NCI-H1930 (cell line): Measurements from ENCODE around the gene C4orf50.

Experiments used
- DNase-seq, 2 experiments: peaks; one replicate each; lab custom pipeline; 2025; lab: John Stamatoyannopoulos, UW

The C4orf50 gene

DNA sequence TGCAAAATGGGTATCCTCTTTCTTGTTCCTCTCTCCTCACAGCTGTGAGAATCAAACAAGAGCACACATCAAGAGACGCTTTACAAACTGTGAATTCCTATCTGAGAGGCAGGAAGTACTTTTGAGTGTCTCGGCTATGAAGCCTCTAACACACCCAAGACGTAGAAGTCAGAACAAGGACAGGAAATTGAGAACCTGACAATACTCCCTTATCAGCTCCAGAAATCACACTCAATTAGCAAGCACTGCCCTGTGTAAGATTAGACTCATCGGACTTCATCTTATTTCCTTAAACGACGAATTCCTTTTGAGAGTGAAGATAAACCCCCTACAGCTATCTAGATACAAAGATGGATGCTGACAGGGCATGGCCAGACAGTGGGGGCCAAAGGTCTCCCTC is 74.7 kb downstream of the C4orf50 start:
- DNase-seq, result no peak

DNA sequence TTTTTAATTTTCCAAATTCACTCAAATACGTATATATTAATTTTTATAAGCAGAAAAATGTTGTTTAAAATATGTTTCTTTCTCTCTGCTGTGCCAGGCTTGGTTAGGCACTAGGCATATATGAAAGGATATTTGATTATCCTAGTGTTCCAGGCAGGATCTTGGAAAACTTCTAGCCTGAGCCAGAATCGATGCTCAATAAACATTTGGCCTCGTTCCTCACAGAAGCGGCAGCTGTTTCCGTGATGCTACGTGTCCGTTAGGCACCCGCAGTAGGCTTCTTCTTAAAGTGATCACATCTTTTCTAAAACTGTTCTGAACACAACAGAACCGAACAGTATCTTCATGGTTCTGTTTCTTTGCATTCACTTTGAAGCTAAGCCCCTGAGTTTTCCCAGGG is 75.3 kb downstream of the C4orf50 start:
- no peak for DNase-seq

DNA sequence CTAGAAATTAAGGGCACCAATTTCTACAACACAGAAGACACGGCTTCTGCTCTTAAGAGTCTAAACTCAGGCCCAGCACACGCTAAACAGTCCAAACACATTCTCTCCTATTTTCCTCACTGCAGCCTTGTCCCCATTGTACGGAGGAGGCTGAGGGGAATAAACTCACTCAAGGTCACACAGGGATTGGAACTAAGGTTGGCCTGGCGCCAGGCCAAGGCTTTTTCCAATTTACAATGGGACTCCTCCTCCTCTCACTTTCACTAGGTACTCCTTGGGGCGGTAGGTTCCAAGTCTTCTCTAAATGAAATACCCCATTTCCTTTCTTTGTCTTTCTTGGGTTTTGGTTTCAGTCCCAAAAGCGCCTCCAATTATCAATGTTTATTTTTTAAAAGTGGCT is 76.6 kb downstream of the C4orf50 start:
- DNase-seq, result no peak

DNA sequence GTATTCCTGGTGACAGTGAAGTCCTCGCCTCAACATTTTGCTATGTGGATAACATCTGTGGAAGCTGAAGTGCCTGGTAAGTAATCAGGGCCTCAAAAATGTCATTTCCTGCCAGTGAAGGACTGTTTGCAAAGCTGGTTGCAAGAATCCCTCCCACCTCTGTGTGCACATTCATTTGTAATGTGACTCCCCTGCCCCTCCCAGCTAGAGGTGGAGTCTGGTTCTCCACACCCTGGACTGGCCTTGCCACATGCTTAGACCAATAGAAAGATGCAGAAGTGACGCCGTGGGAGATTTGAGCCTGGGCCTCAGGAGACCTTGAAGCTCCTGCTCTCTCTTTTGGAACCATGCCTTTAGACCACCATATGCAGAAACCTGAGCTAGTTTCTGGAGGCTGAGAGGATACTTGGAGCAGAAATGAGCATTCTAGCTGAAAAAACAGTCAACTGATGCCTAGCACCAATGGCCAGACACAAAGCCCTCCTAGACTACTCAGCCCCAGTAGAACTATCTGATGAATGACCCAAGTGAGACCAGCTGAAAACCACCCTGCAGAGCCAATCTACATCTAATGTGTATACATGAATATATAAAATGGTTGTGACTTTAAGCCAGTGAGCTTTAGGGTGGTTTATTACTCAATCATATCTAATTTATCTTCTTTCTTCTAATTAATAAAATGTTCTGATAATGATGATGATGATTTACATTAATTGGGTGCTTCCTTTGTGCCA is 77.6 kb downstream of the C4orf50 start:
- no peak for DNase-seq

DNA sequence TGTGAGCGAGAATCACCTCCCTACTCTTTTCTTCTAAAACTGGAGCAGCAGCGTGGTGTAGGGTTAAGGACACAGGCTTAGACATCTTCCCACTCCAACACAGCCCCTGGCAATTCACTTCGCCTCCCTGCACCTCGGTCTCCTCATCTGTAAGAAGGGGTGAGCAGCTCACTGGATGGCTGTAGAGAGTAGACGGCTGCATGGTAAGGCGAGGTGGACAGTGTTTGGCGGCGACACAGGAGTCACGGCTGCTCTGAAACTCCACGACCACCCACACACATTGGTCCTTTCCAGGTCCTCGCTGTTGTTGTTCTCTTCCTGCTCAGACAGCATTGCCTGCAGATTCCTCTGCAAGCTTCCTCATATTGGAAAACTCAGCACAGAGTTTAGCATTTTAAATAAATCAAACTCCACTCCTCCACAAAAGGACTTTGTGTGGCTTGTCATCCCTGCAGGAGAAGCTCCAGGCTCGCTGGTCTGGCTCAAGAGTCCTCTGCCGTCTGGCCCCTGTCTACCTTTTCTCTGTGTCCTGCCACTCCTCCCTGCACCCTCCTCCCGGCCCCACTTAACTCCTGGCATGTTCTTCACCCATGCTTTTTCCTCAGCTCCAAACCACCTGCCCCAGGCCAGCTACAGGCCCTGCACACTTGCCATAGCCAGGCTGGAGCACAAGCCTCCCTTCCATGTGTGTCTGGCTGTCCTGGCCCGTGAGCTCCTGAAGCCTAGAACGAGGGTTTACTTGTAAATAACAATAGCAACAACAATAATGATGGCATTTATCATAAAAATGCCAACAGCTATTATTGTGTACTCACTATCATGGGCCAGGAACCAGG is 84.0 kb downstream of the C4orf50 start:
- no peak for DNase-seq

DNA sequence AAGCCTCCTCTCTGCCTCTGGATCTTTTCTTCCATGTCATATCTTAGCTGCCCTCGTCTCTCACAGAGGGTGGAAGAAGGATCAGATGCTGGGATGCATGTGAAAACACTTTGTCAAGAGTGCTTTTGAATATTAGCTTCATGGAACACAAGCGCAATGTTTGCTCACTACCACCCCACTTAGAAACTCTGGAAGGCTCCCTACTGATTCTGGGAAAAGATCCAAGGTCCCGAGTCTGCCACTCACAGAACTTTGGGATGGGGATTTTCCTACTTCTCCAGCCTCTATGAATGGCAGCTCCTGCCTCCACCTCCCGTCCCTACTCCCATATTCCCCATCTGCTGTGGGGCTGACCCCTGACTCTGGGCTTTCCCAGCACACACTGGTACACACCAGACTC is 85.1 kb downstream of the C4orf50 start:
- no peak for DNase-seq

DNA sequence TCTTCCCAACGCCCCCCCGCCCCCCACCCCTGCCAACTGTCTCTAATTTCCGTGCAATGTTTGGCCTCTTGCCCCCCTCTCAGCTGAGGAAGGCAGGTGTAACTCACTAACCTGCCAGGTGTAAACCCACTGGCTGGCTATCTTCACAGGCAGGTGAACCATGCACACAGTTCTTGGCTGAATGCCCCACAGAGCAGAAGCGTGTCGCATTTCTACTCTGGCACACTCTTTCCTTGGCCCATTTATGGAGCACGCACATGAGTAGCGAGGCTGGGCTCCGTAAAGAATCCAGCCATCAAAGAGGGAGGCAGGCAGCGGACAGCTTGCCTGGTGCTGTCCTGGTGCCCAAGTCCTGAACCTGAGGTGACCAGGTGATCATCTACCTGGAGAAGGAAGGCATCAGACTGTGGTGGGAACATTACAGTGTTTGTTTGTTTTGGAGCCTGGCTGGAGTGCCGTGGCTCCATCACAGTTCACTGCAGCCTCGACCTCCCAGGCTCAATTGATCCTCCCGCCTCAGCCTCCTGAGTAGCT is 86.1 kb downstream of the C4orf50 start:
- DNase-seq, result no peak

DNA sequence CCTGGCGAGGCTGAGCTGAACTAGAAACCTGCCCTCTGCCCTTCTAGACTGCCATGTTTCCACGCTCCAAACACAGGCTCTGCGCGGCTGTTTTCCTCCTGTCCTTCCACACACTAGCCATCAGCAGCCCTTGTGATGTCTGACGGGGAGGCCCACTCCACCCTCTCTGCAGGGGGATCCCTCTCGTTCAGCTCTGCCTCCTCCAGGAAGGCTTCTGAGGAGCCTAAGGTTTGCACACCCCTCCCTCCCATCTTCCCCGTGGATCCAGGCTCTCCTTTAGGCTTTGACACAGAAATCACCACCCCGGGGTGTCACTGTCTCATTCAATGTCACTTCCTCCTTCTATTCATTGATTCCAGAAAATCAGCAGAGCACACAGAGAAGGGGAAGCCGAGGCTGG is 86.7 kb downstream of the C4orf50 start:
- DNase-seq, result no peak

DNA sequence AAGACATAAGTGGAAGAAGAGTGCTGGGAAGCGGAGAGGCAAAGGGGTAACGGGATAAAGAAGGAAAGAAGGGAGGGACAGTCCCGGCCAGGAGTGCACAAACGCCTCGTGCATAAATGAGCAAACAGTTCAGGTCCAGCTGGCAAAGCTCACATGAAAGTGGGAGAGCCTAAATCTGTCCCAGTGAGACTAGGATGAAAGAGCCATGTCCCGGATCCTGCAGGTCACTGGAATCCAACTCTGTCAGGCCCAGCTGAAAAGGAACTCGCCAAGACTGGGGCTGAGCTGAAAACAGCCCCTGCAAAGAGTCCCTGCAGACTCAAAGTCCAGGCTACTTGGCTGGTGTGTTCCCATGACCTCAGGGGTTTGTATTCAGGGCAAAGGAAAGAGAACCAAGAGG is 87.4 kb downstream of the C4orf50 start:
- DNase-seq, result no peak

DNA sequence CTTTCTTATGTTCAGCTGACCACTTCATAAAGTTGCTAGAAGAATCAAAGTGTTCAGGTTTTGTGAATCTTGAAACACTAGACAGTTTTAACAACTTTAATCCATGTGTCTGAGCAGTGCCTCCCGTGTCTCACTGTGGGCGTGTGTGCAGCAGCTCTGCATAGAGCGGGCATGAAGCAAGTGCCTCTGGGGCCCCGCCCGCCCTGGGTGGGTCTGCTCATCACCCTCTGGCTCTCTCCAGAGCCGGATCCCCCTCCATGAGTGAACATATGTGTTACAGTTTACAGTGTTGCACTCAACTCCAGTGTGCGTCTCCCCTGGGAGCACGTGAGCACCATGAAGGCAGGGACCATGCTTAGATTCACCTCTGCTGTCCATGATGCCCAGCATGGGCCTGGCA is 87.8 kb downstream of the C4orf50 start:
- no peak for DNase-seq

DNA sequence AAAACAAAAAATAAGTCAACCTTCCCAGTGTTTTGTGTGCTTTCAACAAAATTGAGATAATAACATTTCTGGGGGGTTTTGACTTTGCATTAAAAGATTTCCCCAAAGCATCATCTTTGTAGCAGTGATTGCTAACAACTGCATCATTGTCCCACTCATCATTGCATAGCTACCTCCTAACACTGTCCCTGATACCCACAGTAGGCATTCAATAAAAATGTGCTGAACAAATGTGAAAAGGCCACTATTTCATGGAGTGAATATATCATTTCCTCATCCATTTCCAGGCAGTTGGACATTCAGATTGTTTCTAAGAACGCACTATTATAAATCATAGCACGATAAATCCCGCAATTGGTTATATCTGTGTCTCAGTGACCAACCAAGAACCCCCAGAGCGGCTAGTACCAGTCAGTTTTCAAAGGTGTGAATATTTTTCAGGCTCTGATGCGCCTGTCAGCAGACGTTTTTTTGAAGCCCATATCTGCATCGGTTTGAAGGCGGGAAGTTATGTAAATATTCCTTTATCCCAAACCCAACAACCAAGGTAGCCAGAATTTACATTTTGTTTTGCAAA is 89.3 kb downstream of the C4orf50 start:
- DNase-seq, result no peak

DNA sequence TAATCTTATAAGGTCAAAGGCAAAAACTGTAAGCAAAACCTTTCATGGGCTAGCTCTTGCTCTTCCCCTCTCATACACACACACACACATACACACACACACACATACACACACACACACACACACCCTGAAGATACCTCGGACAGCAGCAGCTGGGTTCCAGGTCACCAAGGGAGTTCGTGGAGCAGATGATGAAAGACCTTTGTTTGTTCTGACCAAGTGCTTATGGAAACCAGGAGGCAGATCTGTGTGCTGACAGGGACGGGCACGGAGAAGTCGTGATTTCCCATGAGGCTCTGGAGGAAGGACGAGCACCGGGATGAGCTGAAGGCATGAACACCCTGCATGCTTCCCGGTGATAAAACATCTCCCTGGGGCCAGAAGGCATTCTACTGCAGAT is 90.0 kb downstream of the C4orf50 start:
- no peak for DNase-seq

DNA sequence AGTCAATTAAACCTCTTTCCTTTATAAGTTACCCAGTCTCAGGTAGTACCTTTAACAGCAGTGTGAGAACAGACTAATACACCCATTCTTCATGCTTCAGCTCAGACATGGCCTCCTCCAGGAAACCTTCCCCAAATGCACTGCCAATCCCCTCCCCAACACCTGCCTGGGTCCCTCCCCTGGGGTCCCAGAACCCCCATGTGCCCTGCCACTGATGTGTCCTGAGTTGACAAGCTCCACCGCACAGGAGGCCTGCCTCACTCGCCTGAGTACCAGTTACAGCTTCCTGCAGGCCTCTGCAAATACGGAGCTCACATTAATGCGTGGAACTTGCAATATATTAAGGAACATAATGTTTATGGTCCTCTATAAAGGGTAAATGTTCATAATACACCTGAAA is 90.5 kb downstream of the C4orf50 start:
- DNase-seq, result no peak

DNA sequence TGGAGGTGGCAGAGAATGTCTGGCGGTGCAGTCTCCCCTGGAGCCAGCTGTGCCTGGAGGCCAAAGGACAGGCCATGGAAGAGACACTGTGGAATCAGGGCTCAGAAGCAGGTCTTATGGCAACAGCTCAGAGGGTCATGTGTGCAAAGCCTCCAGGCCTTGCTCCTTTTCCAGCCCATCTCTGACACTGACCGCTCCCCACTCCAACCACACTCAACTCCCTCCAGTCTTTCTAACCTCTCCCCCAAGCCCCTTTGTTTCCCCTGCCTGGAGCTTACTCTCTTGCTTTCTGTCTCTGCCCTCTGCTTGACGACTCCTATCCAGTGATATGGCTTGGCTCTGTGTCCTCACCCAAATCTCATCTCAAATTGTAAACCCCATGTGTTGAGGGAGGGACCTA is 91.1 kb downstream of the C4orf50 start:
- DNase-seq, result no peak

DNA sequence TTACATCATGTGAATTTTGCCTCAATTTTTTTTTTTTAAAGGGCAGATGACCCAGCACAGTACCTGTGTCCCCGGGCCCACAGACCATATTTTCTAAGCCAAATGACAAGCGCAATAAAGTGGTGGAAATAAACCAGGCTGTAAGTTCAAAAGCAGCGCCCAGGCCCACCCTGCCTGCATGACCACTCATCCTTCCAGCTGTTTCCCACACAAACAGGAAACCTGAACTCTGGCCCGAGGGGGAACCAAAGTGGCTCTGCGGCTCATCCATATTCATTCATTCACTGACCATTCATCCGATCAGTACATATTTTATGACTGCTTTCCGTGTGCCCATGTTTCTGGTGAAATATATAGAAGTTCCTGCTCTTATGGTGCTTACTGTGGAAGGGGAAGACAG is 91.6 kb downstream of the C4orf50 start:
- DNase-seq, result no peak

DNA sequence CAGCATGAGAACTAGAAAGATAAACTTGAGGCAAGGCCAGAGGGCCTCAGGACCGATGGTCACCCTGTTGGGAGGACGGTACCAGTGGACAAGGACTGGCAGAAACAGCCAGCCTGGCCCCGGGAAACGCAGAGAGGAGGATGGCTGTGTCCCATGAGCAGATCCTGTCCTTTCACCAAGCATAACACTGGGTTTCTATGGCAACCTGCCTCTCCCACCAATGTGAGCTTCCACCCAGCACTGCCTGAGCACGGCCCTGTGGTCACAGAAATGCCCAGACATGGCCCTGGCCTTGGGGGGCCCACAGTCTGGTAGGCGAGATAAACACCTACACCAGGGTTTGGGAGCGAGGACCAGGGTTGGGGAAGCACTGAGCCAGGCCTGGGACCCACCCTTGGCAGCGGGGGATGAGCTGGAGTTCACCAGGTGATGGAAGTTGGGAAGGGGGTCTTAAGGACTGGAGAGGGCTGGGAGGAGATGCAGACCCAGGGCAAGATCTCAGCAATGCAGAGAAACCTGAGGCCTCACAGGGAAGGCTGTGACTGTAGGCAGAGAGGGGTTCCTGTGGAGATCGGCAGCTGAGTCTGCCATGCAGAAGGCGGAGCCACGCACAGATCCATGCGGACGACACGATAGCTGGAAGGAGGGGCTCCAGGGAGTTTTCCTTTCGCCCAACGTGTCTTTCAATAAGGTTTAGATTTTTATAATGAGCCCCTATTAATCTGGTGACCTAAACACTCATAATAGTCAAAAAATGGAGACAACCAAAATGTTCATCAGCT is 92.6 kb downstream of the C4orf50 start:
- DNase-seq, result no peak

DNA sequence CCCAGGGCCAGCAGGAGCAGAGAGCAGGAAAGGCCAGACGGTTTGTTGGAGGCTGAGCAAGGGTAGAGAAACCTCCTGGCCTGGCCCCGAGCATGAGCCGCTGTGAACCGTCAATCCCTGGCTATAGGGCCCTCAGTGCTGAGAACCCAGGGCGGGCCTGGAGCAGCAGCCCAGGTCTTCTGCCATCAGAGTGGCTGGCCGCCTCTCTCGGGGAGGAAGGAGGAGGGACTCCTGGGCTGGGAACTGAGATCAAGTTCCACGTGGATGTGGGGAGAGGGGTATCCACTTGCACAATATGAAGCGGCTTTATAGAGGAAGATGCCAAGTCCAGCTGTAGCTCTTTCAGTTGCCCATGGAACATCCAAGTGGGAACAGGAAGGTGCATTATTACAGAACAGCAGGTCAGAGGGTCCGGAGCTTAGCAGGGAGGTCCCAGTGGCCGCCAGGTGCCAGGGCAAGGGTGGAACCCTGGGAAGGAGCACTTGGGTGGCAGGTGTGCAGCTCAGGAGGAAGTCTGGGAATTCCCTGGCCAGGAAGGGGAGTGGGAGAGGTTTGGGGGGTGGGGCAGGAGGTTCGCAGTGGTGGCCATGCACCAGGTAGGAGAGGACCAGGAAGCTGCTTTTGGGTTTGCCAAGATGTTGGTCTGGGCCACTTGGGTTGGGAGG is 93.6 kb downstream of the C4orf50 start:
- DNase-seq, result no peak

DNA sequence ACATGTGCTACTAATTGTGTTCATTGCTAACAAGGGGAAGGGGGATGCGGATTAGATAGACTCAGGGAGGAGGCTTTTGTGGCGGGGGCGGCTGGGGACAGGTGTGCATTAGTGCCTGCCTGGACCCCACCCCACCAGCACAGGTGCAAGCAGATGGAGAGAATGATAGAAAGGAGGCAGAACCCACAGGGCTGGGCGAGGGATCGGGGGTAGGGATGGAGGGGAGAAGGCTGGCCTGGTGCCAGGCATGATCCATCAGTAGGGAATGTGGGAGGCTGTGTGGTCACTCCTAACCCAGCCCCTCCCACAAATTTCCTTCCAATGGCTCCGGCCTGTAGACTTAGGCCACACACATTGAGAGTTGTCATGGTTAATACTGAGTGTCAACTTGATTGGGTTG is 94.9 kb downstream of the C4orf50 start:
- DNase-seq, result no peak

DNA sequence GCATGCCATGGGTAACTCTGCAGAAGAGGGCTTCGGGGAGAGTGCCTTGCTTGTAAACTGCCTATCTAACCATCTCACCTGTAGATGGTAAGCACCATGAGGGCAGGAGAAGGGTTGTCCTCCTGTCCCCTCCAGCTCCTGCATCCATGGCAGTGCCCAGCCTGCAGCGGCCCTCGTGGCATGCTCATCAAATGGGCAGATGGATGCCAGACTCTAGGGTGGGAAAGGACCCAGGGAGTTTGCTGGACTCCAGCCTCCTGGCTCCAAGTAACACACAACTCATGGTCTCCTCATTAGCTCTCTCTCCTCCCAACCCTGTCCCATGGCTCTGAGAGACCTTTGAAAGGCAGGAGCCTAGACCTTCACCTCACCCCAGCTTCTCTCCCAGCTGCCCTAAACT is 95.7 kb downstream of the C4orf50 start:
- no peak for DNase-seq

DNA sequence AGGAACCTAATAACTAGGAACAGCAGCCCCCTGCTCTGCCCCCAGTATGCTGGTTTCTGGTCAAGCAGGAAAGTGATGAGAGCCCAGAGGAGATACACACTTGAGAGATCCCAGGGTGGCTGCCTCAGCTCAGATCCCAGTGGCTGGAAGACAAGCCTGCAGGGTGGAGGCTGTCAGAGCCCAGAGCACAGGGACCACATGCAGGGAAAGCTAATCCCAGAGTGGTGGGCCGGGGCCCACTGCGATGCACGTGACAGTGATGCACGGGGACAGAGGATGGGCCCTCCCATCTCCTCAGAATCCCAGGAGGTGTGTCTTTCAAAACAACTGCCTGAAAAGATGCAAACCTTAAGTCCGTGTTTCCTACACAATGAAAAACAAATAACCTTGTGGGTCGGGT is 96.2 kb downstream of the C4orf50 start:
- DNase-seq, result no peak

DNA sequence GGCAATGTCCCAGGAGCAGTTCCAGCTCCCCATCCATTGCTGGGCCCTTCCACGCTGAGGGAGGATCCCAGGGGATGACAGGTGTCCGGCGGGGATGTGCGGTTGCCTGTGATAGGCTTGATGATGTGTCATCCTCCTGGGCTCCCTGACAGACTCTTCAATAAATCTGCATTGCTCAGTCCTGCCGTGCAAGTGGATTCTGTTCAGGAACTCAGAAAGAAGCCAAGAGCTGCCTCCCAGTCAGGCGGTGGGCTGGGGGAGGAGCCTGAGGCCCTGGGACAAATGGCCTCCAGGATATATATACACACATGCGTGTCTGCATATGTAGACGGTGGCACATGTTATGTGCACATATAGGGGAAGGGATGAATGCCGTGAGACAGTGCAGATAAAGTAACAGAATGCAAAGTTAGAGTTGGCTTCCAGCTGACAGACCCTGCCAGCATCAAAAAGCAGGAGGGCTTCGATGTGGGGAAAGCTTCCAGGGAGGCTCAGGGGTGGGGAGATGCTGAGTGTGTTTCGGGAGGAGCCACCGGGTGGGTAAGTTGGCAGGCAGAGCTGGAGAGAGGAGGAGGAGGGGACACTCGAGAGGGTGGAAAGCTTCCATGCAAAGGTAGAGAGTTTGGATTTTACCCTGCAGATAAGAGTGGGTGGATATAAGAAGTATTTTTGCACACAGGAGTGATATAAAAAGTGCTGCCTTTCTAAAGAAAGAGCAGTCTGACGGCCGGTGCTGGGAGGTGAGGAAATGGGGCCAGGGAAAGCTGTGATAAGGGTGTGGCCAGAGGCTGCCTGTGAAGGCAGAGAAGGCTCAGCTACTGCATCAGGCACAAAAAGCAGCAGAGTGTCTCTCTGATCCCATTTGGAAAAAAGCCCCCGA is 96.9 kb downstream of the C4orf50 start:
- no peak for DNase-seq
